Erythroblast (primary cell): ENCODE measurements around the gene UBE2F.

ENCODE experiments used
- GATA1 ChIP-seq: IDR thresholded peaks from 2 replicates; pipeline ENCODE4 v1.6.1; 2011; ENCODE audit warnings: low read depth, mild to moderate bottlenecking, control low read depth, low read length, moderate library complexity
- POLR2A ChIP-seq: IDR thresholded peaks from 2 replicates; pipeline ENCODE4 v1.6.1; 2011; ENCODE audit warnings: mild to moderate bottlenecking, low read length

DNA sequence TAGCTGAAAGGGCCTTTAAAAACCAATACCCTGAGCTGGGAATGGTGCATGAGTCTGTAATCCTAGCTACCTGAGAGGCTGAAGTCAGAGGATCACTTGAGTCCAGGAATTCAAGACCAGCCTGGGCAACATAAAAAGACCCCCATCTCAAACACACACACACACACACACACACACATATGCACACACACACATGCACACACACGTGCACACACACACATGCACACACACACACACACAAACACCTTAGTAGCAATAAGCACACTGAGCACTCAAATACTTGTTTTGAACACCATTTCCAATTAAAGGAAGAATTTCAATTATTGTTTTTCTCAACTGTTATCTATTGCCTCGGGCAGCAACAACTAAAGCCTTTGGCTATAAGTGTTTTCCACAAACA, 25.6 kb upstream of the UBE2F start:
- TF ChIP-seq POLR2A (no peak), GATA1 (no peak)
